Measurements from ENCODE around the gene DNAJC4.

DNAJC4 gene

DNA sequence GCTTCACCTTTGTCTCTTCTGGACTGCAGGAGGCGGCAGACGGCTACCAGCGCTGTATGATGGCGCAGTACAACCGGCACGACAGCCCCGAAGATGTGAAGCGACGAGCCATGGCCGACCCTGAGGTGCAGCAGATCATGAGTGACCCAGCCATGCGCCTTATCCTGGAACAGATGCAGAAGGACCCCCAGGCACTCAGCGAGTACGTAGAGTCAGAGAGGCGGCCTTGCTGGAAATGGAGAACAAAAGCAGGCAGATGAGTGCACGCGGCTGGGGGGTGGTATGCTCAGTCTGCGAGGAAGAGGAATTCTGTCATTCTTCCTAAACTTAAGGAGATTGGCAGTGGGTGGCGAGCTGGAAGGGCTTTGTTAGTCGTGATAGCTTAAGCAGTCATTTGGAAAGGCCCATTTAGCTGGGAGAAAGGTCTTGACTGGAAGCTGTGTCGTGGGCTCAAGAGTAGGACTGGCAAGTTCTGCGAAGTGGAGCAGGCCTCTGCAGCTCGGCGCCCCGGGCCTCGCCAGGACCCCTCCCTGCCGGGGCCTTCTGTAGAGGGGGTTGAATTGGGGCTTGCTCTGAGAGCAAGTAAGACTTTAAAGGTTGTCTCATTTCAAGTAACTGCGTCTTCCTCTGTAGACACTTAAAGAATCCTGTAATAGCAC is 26.8 kb upstream of the DNAJC4 start:
- H3K9me3 ChIP-seq (ENCODE audit: insufficient read depth, low read depth, low read length): no peaks in the 10 kb centered on the region
- peaks cover 18% of the 10 kb centered on the region for H3K4me1 ChIP-seq (ENCODE audit: insufficient read depth, low read length, poor library complexity, severe bottlenecking)
- H2AFZ ChIP-seq (ENCODE audit: low read length): no peak overlapping the region
- H3K36me3 ChIP-seq (ENCODE audit: insufficient read depth, low read length): peaks cover 51% of the 10 kb centered on the region; the same call in 1 of the 2 replicates
- H3K79me2 ChIP-seq (ENCODE audit: insufficient read depth, low read length): peaks cover 34% of the 10 kb centered on the region
- peaks cover 6% of the 10 kb centered on the region; the same call in 1 of the 2 replicates for H3F3A ChIP-seq (ENCODE audit: low read depth)
- no peak overlapping the region for H3K4me2 ChIP-seq (ENCODE audit: low read depth, low read length, poor library complexity, severe bottlenecking)
- no peak overlapping the region for H3K9ac ChIP-seq (ENCODE audit: low read depth, low read length, poor library complexity, severe bottlenecking)
- H3K9me2 ChIP-seq (replicated peaks; ENCODE audit: low read depth, low read length): no peaks in the 10 kb centered on the region
- TF ChIP-seq EZH2phosphoT487 (IDR thresholded peaks at IDR 0.05; ENCODE audit: borderline replicate concordance): no peak
- peaks cover 17% of the 10 kb centered on the region for H4K20me1 ChIP-seq (ENCODE audit: insufficient read depth, low read length, poor library complexity, severe bottlenecking)
- H3K4me3 ChIP-seq (ENCODE audit: low read length, poor library complexity, severe bottlenecking): no peak overlapping the region
- H3K27me3 ChIP-seq (ENCODE audit: insufficient read depth, low read length, poor library complexity, severe bottlenecking): no peaks in the 10 kb centered on the region

DNA sequence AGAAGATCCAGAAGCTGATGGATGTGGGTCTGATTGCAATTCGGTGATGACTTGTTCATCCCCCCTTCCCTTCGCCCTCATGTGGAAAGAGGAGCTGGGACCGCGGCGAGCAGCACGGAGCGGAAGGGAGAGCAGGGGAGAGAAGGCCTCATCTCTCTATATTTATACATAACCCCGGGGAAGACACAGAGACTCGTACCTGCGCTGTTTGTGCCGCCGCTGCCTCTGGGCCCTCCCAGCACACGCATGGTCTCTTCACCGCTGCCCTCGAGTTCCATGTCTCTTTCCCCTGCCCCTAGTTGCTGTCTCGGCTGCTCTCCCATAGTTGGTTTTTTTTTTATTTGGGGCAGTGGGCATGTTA is 26.3 kb upstream of the DNAJC4 start:
- H3K9me2 ChIP-seq (replicated peaks; ENCODE audit: low read depth, low read length): no peaks in the 10 kb centered on the region
- H3K4me3 ChIP-seq (ENCODE audit: low read length, poor library complexity, severe bottlenecking): no peak overlapping the region
- H3K9me3 ChIP-seq (ENCODE audit: insufficient read depth, low read depth, low read length): no peaks in the 10 kb centered on the region
- peaks cover 23% of the 10 kb centered on the region for H3K4me1 ChIP-seq (ENCODE audit: insufficient read depth, low read length, poor library complexity, severe bottlenecking)
- H3F3A ChIP-seq (ENCODE audit: low read depth): peaks cover 6% of the 10 kb centered on the region; the same call in 1 of the 2 replicates
- no peaks in the 10 kb centered on the region for H3K27me3 ChIP-seq (ENCODE audit: insufficient read depth, low read length, poor library complexity, severe bottlenecking)
- no peak overlapping the region for H2AFZ ChIP-seq (ENCODE audit: low read length)
- H3K36me3 ChIP-seq (ENCODE audit: insufficient read depth, low read length): peaks cover 46% of the 10 kb centered on the region; the same call in 1 of the 2 replicates
- H3K4me2 ChIP-seq (ENCODE audit: low read depth, low read length, poor library complexity, severe bottlenecking): no peak overlapping the region
- no peak for TF ChIP-seq EZH2phosphoT487 (IDR thresholded peaks at IDR 0.05; ENCODE audit: borderline replicate concordance)
- TF ChIP-seq, protein P1, sequence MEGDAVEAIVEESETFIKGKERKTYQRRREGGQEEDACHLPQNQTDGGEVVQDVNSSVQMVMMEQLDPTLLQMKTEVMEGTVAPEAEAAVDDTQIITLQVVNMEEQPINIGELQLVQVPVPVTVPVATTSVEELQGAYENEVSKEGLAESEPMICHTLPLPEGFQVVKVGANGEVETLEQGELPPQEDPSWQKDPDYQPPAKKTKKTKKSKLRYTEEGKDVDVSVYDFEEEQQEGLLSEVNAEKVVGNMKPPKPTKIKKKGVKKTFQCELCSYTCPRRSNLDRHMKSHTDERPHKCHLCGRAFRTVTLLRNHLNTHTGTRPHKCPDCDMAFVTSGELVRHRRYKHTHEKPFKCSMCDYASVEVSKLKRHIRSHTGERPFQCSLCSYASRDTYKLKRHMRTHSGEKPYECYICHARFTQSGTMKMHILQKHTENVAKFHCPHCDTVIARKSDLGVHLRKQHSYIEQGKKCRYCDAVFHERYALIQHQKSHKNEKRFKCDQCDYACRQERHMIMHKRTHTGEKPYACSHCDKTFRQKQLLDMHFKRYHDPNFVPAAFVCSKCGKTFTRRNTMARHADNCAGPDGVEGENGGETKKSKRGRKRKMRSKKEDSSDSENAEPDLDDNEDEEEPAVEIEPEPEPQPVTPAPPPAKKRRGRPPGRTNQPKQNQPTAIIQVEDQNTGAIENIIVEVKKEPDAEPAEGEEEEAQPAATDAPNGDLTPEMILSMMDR (conservative IDR thresholded peaks at IDR 0.05; ENCODE audit: low read length): no peak
- H3K9ac ChIP-seq (ENCODE audit: low read depth, low read length, poor library complexity, severe bottlenecking): no peak overlapping the region
- peaks cover 37% of the 10 kb centered on the region for H3K79me2 ChIP-seq (ENCODE audit: insufficient read depth, low read length)
- H4K20me1 ChIP-seq (ENCODE audit: insufficient read depth, low read length, poor library complexity, severe bottlenecking): peaks cover 20% of the 10 kb centered on the region

DNA sequence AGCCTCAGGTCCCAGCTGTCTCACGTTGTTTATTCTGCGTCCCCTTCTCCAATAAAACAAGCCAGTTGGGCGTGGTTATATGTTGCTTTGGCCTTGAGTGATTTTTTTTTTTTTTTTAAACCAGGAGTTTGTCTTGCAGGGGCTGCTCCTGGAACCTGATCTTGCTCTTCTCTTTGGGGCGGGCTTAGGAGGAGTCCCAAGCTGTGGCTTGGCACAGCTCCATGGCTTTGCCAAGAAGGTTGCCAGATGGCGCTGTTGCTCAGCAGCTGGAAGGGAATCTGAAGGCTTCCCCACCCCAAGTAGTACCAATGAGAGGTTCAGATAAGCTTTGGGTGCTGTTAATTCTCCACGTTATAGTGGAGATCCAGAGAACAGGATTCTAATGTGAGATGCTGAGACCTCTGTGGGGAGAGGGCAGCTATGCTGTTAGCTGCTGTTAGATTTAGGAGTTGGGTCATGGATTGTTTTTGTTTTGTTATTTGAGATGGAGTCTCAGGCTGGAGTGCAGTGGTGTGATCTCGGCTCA is 25.8 kb upstream of the DNAJC4 start:
- no peaks in the 10 kb centered on the region for H3K9me3 ChIP-seq (ENCODE audit: insufficient read depth, low read depth, low read length)
- H3K36me3 ChIP-seq (ENCODE audit: insufficient read depth, low read length): peaks cover 46% of the 10 kb centered on the region; the same call in 1 of the 2 replicates
- no peak overlapping the region for H3K9ac ChIP-seq (ENCODE audit: low read depth, low read length, poor library complexity, severe bottlenecking)
- no peak overlapping the region for H2AFZ ChIP-seq (ENCODE audit: low read length)
- no peak overlapping the region for H3K4me3 ChIP-seq (ENCODE audit: low read length, poor library complexity, severe bottlenecking)
- TF ChIP-seq, protein P1 (conservative IDR thresholded peaks at IDR 0.05; ENCODE audit: low read length): peak; percentile 90
- TF ChIP-seq EZH2phosphoT487 (IDR thresholded peaks at IDR 0.05; ENCODE audit: borderline replicate concordance): no peak
- H4K20me1 ChIP-seq (ENCODE audit: insufficient read depth, low read length, poor library complexity, severe bottlenecking): peaks cover 20% of the 10 kb centered on the region
- no peaks in the 10 kb centered on the region for H3K27me3 ChIP-seq (ENCODE audit: insufficient read depth, low read length, poor library complexity, severe bottlenecking)
- H3K79me2 ChIP-seq (ENCODE audit: insufficient read depth, low read length): peaks cover 41% of the 10 kb centered on the region
- peaks cover 6% of the 10 kb centered on the region; the same call in 1 of the 2 replicates for H3F3A ChIP-seq (ENCODE audit: low read depth)
- no peak overlapping the region for H3K4me2 ChIP-seq (ENCODE audit: low read depth, low read length, poor library complexity, severe bottlenecking)
- no peaks in the 10 kb centered on the region for H3K9me2 ChIP-seq (replicated peaks; ENCODE audit: low read depth, low read length)
- peaks cover 26% of the 10 kb centered on the region for H3K4me1 ChIP-seq (ENCODE audit: insufficient read depth, low read length, poor library complexity, severe bottlenecking)
